Measurements from ENCODE around the gene SNX30.

The SNX30 gene

GRCh38 chr9:112809351-112809848, 58.8 kb downstream of the SNX30 start:
- TF ChIP-seq EZH2phosphoT487 (IDR thresholded peaks at IDR 0.05; ENCODE audit: borderline replicate concordance) (no peak), CTCF (conservative IDR thresholded peaks at IDR 0.05; ENCODE audit: low read length) (no peak)
- peaks cover 6% of the 10 kb centered on the region for H3K4me1 ChIP-seq (ENCODE audit: insufficient read depth, low read length, poor library complexity, severe bottlenecking)
- no peak overlapping the region for H3K4me2 ChIP-seq (ENCODE audit: low read depth, low read length, poor library complexity, severe bottlenecking)
- no peaks in the 10 kb centered on the region for H3K27me3 ChIP-seq (ENCODE audit: insufficient read depth, low read length, poor library complexity, severe bottlenecking)
- no peak overlapping the region for H3K4me3 ChIP-seq (ENCODE audit: low read length, poor library complexity, severe bottlenecking)
- H3K9me3 ChIP-seq (ENCODE audit: insufficient read depth, low read depth, low read length) = no peaks in the 10 kb centered on the region
- H3K9me2 ChIP-seq (replicated peaks; ENCODE audit: low read depth, low read length) = no peaks in the 10 kb centered on the region
- no peaks in the 10 kb centered on the region for H3K36me3 ChIP-seq (ENCODE audit: insufficient read depth, low read length)
- no peaks in the 10 kb centered on the region for H4K20me1 ChIP-seq (ENCODE audit: insufficient read depth, low read length, poor library complexity, severe bottlenecking)
- H3F3A ChIP-seq (ENCODE audit: low read depth) = no peaks in the 10 kb centered on the region
- H3K9ac ChIP-seq (ENCODE audit: low read depth, low read length, poor library complexity, severe bottlenecking) = no peak overlapping the region
- no peak overlapping the region for H2AFZ ChIP-seq (ENCODE audit: low read length)
- H3K79me2 ChIP-seq (ENCODE audit: insufficient read depth, low read length) = no peaks in the 10 kb centered on the region

- Histone ChIP-seq H3K79me2 (ENCODE audit: insufficient read depth, low read length) (no peaks in the 10 kb centered on the region), H3K9ac (ENCODE audit: low read depth, low read length, poor library complexity, severe bottlenecking) (no peak overlapping the region), H3K36me3 (ENCODE audit: insufficient read depth, low read length) (no peaks in the 10 kb centered on the region), H4K20me1 (ENCODE audit: insufficient read depth, low read length, poor library complexity, severe bottlenecking) (no peaks in the 10 kb centered on the region), H3K9me3 (ENCODE audit: insufficient read depth, low read depth, low read length) (no peaks in the 10 kb centered on the region), H3K4me2 (ENCODE audit: low read depth, low read length, poor library complexity, severe bottlenecking) (no peak overlapping the region), H3F3A (ENCODE audit: low read depth) (no peaks in the 10 kb centered on the region), H3K4me1 (ENCODE audit: insufficient read depth, low read length, poor library complexity, severe bottlenecking) (peaks cover 6% of the 10 kb centered on the region), H2AFZ (ENCODE audit: low read length) (no peak overlapping the region), H3K27me3 (ENCODE audit: insufficient read depth, low read length, poor library complexity, severe bottlenecking) (no peaks in the 10 kb centered on the region), H3K9me2 (replicated peaks; ENCODE audit: low read depth, low read length) (no peaks in the 10 kb centered on the region), H3K4me3 (ENCODE audit: low read length, poor library complexity, severe bottlenecking) (no peak overlapping the region)
- TF ChIP-seq CTCF (conservative IDR thresholded peaks at IDR 0.05; ENCODE audit: low read length) (no peak), EZH2phosphoT487 (IDR thresholded peaks at IDR 0.05; ENCODE audit: borderline replicate concordance) (no peak)
These were observed 59.3 kb downstream of the SNX30 start for GRCh38 chr9:112809906-112810305.

GRCh38 chr9:112810696-112811490, 60.3 kb downstream of the SNX30 start:
- Histone ChIP-seq H3K4me2 (ENCODE audit: low read depth, low read length, poor library complexity, severe bottlenecking) (no peak overlapping the region), H3K79me2 (ENCODE audit: insufficient read depth, low read length) (no peaks in the 10 kb centered on the region), H2AFZ (ENCODE audit: low read length) (no peak overlapping the region), H3K27me3 (ENCODE audit: insufficient read depth, low read length, poor library complexity, severe bottlenecking) (no peaks in the 10 kb centered on the region), H4K20me1 (ENCODE audit: insufficient read depth, low read length, poor library complexity, severe bottlenecking) (no peaks in the 10 kb centered on the region), H3F3A (ENCODE audit: low read depth) (no peaks in the 10 kb centered on the region), H3K4me1 (ENCODE audit: insufficient read depth, low read length, poor library complexity, severe bottlenecking) (peaks cover 6% of the 10 kb centered on the region), H3K4me3 (ENCODE audit: low read length, poor library complexity, severe bottlenecking) (no peak overlapping the region), H3K9ac (ENCODE audit: low read depth, low read length, poor library complexity, severe bottlenecking) (no peak overlapping the region), H3K9me2 (replicated peaks; ENCODE audit: low read depth, low read length) (no peaks in the 10 kb centered on the region), H3K36me3 (ENCODE audit: insufficient read depth, low read length) (no peaks in the 10 kb centered on the region), H3K9me3 (ENCODE audit: insufficient read depth, low read depth, low read length) (no peaks in the 10 kb centered on the region)
- TF ChIP-seq EZH2phosphoT487 (IDR thresholded peaks at IDR 0.05; ENCODE audit: borderline replicate concordance) (no peak), CTCF (conservative IDR thresholded peaks at IDR 0.05; ENCODE audit: low read length) (no peak)
